ENCODE results near the gene TROAP. TPM values are rescaled to one million over a fixed set of nuclear protein-coding genes. Genes with fewer than 3 reads are reported as not detected.

The TROAP gene
- total RNA-seq, 1 donor from 2014 or later: 4.8 TPM

DNA sequence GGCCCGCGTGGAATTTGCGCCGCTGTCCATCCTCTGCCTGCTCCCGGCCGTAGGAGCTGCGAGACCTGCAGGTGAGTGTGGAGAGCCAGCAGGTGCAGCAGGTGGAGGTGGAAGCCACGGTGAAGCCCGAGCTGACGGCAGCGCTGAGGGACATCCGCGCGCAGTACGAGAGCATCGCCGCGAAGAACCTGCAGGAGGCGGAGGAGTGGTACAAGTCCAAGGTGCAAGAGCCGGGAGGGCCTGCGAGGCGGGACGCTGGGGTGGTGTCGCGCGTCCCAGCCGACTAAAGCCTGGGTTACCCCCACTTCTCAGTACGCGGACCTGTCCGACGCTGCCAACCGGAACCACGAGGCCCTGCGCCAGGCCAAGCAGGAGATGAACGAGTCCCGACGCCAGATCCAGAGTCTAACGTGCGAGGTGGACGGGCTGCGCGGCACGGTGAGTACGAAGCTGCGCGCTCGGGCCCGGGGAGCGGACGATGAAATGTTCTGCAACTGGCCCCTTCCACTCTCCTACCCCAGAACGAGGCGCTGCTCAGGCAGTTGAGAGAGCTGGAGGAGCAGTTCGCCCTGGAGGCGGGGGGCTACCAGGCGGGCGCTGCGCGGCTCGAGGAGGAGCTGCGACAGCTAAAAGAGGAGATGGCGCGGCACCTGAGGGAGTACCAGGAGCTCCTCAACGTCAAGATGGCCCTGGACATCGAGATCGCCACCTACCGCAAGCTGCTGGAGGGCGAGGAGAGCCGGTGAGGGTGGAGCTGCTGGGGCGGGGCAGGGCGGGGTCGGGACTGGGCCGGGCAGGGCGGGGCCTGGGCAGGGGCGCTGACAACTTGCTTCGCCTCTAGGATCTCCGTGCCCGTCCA, 26.0 kb upstream of the TROAP start:
- Histone ChIP-seq H3K27me3 (ENCODE audit: control insufficient read depth, insufficient read depth, low read length) (peaks cover 57% of the 10 kb centered on the region), H3K36me3 (ENCODE audit: control insufficient read depth, insufficient read depth, low read length) (no peaks in the 10 kb centered on the region), H3K4me3 (ENCODE audit: low read depth, low read length) (no peak overlapping the region)
- no peak for DNase-seq (ENCODE audit: low read depth)
- TF ChIP-seq, protein P1, sequence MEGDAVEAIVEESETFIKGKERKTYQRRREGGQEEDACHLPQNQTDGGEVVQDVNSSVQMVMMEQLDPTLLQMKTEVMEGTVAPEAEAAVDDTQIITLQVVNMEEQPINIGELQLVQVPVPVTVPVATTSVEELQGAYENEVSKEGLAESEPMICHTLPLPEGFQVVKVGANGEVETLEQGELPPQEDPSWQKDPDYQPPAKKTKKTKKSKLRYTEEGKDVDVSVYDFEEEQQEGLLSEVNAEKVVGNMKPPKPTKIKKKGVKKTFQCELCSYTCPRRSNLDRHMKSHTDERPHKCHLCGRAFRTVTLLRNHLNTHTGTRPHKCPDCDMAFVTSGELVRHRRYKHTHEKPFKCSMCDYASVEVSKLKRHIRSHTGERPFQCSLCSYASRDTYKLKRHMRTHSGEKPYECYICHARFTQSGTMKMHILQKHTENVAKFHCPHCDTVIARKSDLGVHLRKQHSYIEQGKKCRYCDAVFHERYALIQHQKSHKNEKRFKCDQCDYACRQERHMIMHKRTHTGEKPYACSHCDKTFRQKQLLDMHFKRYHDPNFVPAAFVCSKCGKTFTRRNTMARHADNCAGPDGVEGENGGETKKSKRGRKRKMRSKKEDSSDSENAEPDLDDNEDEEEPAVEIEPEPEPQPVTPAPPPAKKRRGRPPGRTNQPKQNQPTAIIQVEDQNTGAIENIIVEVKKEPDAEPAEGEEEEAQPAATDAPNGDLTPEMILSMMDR (IDR thresholded peaks at IDR 0.05; ENCODE audit: insufficient read depth, low read length, poor library complexity, severe bottlenecking): peak; percentile 13

GRCh38 chr12:49297695-49298060, 25.4 kb upstream of the TROAP start:
- H3K36me3 ChIP-seq (ENCODE audit: control insufficient read depth, insufficient read depth, low read length): no peaks in the 10 kb centered on the region
- DNase-seq (ENCODE audit: low read depth): no peak
- TF ChIP-seq, protein P1 (IDR thresholded peaks at IDR 0.05; ENCODE audit: insufficient read depth, low read length, poor library complexity, severe bottlenecking): no peak
- no peak overlapping the region for H3K4me3 ChIP-seq (ENCODE audit: low read depth, low read length)
- H3K27me3 ChIP-seq (ENCODE audit: control insufficient read depth, insufficient read depth, low read length): peaks cover 57% of the 10 kb centered on the region

GRCh38 chr12:49298160-49298559, 24.9 kb upstream of the TROAP start:
- Histone ChIP-seq H3K36me3 (ENCODE audit: control insufficient read depth, insufficient read depth, low read length) (no peaks in the 10 kb centered on the region), H3K4me3 (ENCODE audit: low read depth, low read length) (no peak overlapping the region), H3K27me3 (ENCODE audit: control insufficient read depth, insufficient read depth, low read length) (peaks cover 54% of the 10 kb centered on the region)
- TF ChIP-seq, protein P1 (IDR thresholded peaks at IDR 0.05; ENCODE audit: insufficient read depth, low read length, poor library complexity, severe bottlenecking): peak; percentile 22
- DNase-seq (ENCODE audit: low read depth): no peak

- DNase-seq (ENCODE audit: low read depth): no peak
- TF ChIP-seq, protein P1 (IDR thresholded peaks at IDR 0.05; ENCODE audit: insufficient read depth, low read length, poor library complexity, severe bottlenecking): no peak
Observed at GRCh38 chr12:49301760-49302159, 21.3 kb upstream of the TROAP start.

DNA sequence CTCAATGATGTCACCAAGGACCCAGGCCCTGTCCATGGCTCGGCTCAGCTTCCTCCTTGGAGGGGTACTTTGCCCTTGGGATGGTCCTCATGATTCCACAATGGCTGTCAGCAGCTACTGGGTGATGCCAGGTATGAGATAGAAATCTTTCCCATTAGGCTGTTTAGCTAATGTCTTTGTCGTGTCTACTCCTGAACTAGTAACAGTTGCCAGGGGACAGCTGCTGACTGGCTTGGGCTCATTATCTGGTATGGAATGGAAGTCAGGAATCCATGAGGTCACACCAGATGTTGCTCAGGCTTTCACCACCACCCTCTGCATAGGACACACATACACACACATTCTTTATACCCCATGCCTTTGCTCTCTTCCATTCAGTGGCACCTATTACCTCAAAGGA, 18.9 kb upstream of the TROAP start:
- Histone ChIP-seq H3K36me3 (ENCODE audit: control insufficient read depth, insufficient read depth, low read length) (no peaks in the 10 kb centered on the region), H3K4me3 (ENCODE audit: low read depth, low read length) (no peak overlapping the region), H3K27me3 (ENCODE audit: control insufficient read depth, insufficient read depth, low read length) (no peaks in the 10 kb centered on the region)
- TF ChIP-seq, protein P1 (IDR thresholded peaks at IDR 0.05; ENCODE audit: insufficient read depth, low read length, poor library complexity, severe bottlenecking): no peak
- DNase-seq (ENCODE audit: low read depth): no peak

More at GRCh38 chr12:49301760-49302159, 21.3 kb upstream of the TROAP start:
- Histone ChIP-seq H3K4me3 (ENCODE audit: low read depth, low read length) (no peak overlapping the region), H3K27me3 (ENCODE audit: control insufficient read depth, insufficient read depth, low read length) (peaks cover 21% of the 10 kb centered on the region), H3K36me3 (ENCODE audit: control insufficient read depth, insufficient read depth, low read length) (no peaks in the 10 kb centered on the region)

Data from kidney epithelial cell (primary cell).